Keratinocyte (primary cell): Measurements from ENCODE around the gene SMIM22. TPM values are rescaled to one million over a fixed set of nuclear protein-coding genes. Genes with fewer than 3 reads are reported as not detected.

Source experiments
- DNase-seq: peaks from one replicate; pipeline ENCODE4 v3.0.0-alpha.2; 2011; ENCODE audit warnings: low read depth, missing footprints, low spot score
- FAIRE-seq: peaks from 2 replicates; lab custom pipeline; 2011; peaks lifted over from hg19 to GRCh38; lab: Jason Lieb, UNC
- H2AFZ ChIP-seq: 2 replicates; pipeline ENCODE4 v1.6.0; 2012; ENCODE audit warnings: low read length, control low read depth, inconsistent platforms; ENCODE audit not compliant: control insufficient read depth
- H3K27ac ChIP-seq: 2 replicates; pipeline ENCODE4 v1.5.1; 2011; ENCODE audit warnings: low read length; ENCODE audit not compliant: control insufficient read depth, insufficient read depth
- H3K27me3 ChIP-seq: 3 replicates; pipeline ENCODE4 v1.6.0; 2011; ENCODE audit warnings: low read length; ENCODE audit not compliant: control insufficient read depth, insufficient read depth; ENCODE audit errors: extremely low read depth
- H3K36me3 ChIP-seq, 2 experiments: 2 replicates in 1 of 2; 3 replicates in 1 of 2; pipeline ENCODE4 v1.5.1; 2011; ENCODE audit warnings: low read length in 2 of 2, mild to moderate bottlenecking in 1 of 2; ENCODE audit not compliant: control insufficient read depth in 2 of 2, insufficient read depth in 2 of 2; ENCODE audit errors: extremely low read depth in 1 of 2
- H3K4me1 ChIP-seq: 3 replicates; pipeline ENCODE4 v1.5.1; 2011; ENCODE audit warnings: low read length; ENCODE audit not compliant: control insufficient read depth, insufficient read depth; ENCODE audit errors: extremely low read depth
- H3K4me2 ChIP-seq: 3 replicates; pipeline ENCODE4 v1.6.0; 2011; ENCODE audit warnings: low read depth, low read length; ENCODE audit not compliant: control insufficient read depth, insufficient read depth; ENCODE audit errors: extremely low read depth
- H3K4me3 ChIP-seq, 3 experiments: fragments of 200-600 bp in 1 of 3; sonication (generic) in 1 of 3; 2 replicates in 2 of 3; 3 replicates in 1 of 3; pipeline ENCODE4 v1.5.1; 2011 to 2016; ENCODE audit warnings: low read length in 3 of 3, mild to moderate bottlenecking in 3 of 3, control low read depth in 2 of 3, inconsistent platforms in 1 of 3, low read depth in 1 of 3, mixed read lengths in 1 of 3, mixed run types in 1 of 3, moderate library complexity in 1 of 3; ENCODE audit not compliant: control insufficient read depth in 2 of 3, insufficient read depth in 2 of 3; ENCODE audit errors: extremely low read depth in 1 of 3
- H3K79me2 ChIP-seq: 2 replicates; pipeline ENCODE4 v1.6.0; 2012; ENCODE audit warnings: low read length; ENCODE audit not compliant: control insufficient read depth, insufficient read depth
- H3K9ac ChIP-seq: 3 replicates; pipeline ENCODE4 v1.6.0; 2011; ENCODE audit warnings: low read length; ENCODE audit not compliant: control insufficient read depth, insufficient read depth; ENCODE audit errors: extremely low read depth
- H3K9me1 ChIP-seq: 3 replicates; pipeline ENCODE4 v1.6.0; 2011; ENCODE audit warnings: low read length; ENCODE audit not compliant: control insufficient read depth, insufficient read depth; ENCODE audit errors: extremely low read depth
- H3K9me3 ChIP-seq: 2 replicates; pipeline ENCODE4 v1.5.1; 2012; ENCODE audit warnings: low read depth, low read length; ENCODE audit not compliant: control insufficient read depth
- H4K20me1 ChIP-seq: 3 replicates; pipeline ENCODE4 v1.6.0; 2011; ENCODE audit warnings: low read length; ENCODE audit not compliant: control insufficient read depth, insufficient read depth; ENCODE audit errors: extremely low read depth
- CTCF ChIP-seq, 3 experiments: IDR thresholded peaks in 1 of 3; conservative IDR thresholded peaks in 1 of 3; optimal IDR thresholded peaks in 1 of 3; 2 replicates in 2 of 3; 3 replicates in 1 of 3; pipeline versions ENCODE3 to v1.5.1; 2011; ENCODE audit warnings: low read length in 3 of 3, mild to moderate bottlenecking in 3 of 3, moderate library complexity in 2 of 3, control low read depth in 1 of 3, inconsistent platforms in 1 of 3; ENCODE audit not compliant: insufficient read depth in 2 of 3; ENCODE audit errors: extremely low read depth in 1 of 3
- EZH2 ChIP-seq: IDR thresholded peaks from one replicate; pipeline ENCODE4 v1.6.1; 2012; ENCODE audit warnings: inconsistent platforms, mild to moderate bottlenecking, low read length, moderate library complexity
- dilution Hi-C: fragments of 300-500 bp; cut with MboI; formaldehyde crosslinking; loops from one replicate; pipeline ENCODE4 v1.7.0; 2020; ENCODE audit warnings: low sequenced_read_pairs; ENCODE audit not compliant: extremely low pct_ligation_motif_present
- polyA plus RNA-seq, 5 experiments: library from polyadenylated mRNA; depleted of rRNA in 3 of 5; stranded (reverse) in 3 of 5; stranded (forward) in 1 of 5; unstranded in 1 of 5; fragments of >200 nt; gene quantifications; 1 replicate in 1 of 5; 2 replicates in 3 of 5; 3 replicates in 1 of 5; pipeline versions ENCODE4 v1.2.1 to v1.2.3, GENCODE V29; 2011 to 2012; ENCODE audit warnings: missing spikeins in 2 of 5, low read depth in 1 of 5, low replicate concordance in 1 of 5

SMIM22 gene
- polyA plus RNA-seq, 1 donor (not counting 4 experiments of a cell fraction or from before 2014, with no cell fraction given), result 10.6 TPM

- H3K79me2 ChIP-seq, result no peaks in the 10 kb centered on the region
- no peaks in the 10 kb centered on the region for H3K9me1 ChIP-seq
These were observed 9.0 kb downstream of the SMIM22 start for GRCh38 chr16:4803898-4804762.

GRCh38 chr16:4805231-4805630 lies 10.1 kb downstream of the SMIM22 start:
- H3K4me3 ChIP-seq, result no peak overlapping the region
- peaks cover 8 to 13% of the 10 kb centered on the region in 2 experiments for H3K36me3 ChIP-seq
- dilution Hi-C loops, result no loop called here

More at GRCh38 chr16:4803898-4804762, 9.0 kb downstream of the SMIM22 start:
- no peak overlapping the region for H3K4me2 ChIP-seq
- H3K9ac ChIP-seq, result no peak overlapping the region
- no peaks in the 10 kb centered on the region for H3K27me3 ChIP-seq
- peaks cover 25% of the 10 kb centered on the region for H3K4me1 ChIP-seq
- H3K4me3 ChIP-seq, result no peak overlapping the region
- no peak overlapping the region for H3K27ac ChIP-seq
- no peak for TF ChIP-seq CTCF (optimal IDR thresholded peaks at IDR 0.05 in 1 of 3, IDR thresholded peaks at IDR 0.05 in 1 of 3, conservative IDR thresholded peaks at IDR 0.05 in 1 of 3; ENCODE audit: extremely low read depth in 1 of 3, insufficient read depth in 2 of 3, low read length in 3 of 3)
- TF ChIP-seq EZH2, result no peak
- dilution Hi-C loops, result no loop called here
- no peak for FAIRE-seq
- no peak for DNase-seq
- H3K36me3 ChIP-seq, result peaks cover 11 to 13% of the 10 kb centered on the region in 2 experiments
- no peak overlapping the region for H2AFZ ChIP-seq
- no peaks in the 10 kb centered on the region for H3K9me3 ChIP-seq
- no peaks in the 10 kb centered on the region for H4K20me1 ChIP-seq

More at GRCh38 chr16:4805231-4805630, 10.1 kb downstream of the SMIM22 start:
- Histone ChIP-seq H3K4me2 (no peak overlapping the region), H3K9ac (no peak overlapping the region), H3K4me1 (peaks cover 22% of the 10 kb centered on the region), H2AFZ (no peak overlapping the region), H3K27me3 (no peaks in the 10 kb centered on the region), H3K9me3 (no peaks in the 10 kb centered on the region), H4K20me1 (no peaks in the 10 kb centered on the region), H3K27ac (no peak overlapping the region), H3K9me1 (no peaks in the 10 kb centered on the region), H3K79me2 (no peaks in the 10 kb centered on the region)
- TF ChIP-seq CTCF (optimal IDR thresholded peaks at IDR 0.05 in 1 of 3, IDR thresholded peaks at IDR 0.05 in 1 of 3, conservative IDR thresholded peaks at IDR 0.05 in 1 of 3; ENCODE audit: extremely low read depth in 1 of 3, insufficient read depth in 2 of 3, low read length in 3 of 3) (no peak), EZH2 (no peak)
- no peak for DNase-seq
- FAIRE-seq, result no peak
